Measurements from ENCODE around the gene FAN1.

The FAN1 gene

DNA sequence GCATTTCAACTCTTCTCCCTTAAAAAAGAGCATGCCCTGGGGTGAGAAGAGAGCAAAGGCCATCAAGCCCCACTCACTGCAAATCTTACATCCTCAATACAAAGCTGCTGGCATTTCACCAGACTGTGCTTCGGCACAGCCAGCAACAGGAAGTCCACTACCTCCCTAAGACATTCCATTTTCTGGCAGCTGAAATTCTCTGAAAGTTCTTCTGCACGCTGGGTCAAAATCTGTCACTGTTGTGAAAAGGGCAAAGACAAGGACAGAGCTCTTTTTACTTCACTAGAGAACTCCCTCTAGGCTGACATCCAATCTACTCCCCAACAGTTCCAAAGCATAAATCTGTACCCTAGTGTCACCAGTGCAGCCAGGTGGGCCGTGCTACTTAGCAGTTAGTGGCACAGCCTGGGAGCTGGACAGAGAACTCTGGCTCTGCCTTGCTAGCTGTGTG, 81.4 kb downstream of the FAN1 start:
- Mint-ChIP-seq H3K4me1 (ENCODE audit: low read depth in 2 of 2) (peaks cover 46 to 54% of the 10 kb centered on the region in 2 donors), H3K27me3 (no peaks in the 10 kb centered on the region), H3K9me3 (no peaks in the 10 kb centered on the region), H3K36me3 (ENCODE audit: insufficient read depth) (peaks cover 59% of the 10 kb centered on the region), H3K27ac (peak overlapping the region; percentile 57 to 76), H3K4me3 (no peak overlapping the region)
- ATAC-seq (replicated peaks) (no peak), DNase-seq (no peak)

DNA sequence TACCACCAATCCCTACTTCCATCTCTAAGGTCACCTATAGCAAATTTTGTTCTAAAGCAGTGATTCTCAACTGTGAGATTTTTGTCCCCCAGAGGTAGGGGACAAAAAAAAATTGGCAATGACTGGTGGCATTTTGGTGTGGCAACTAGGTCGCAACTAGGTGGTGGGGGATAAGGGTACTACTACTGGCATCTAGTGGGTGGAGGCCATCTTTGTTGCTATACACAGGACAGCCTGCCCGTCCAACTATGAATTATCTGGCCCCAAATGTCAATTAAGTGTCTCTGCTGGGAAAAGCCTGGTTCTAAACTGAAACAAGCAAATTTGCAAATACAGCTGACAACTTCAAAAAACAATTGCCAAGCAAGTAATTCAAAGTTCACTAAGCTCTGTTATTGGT, 86.3 kb downstream of the FAN1 start:
- no peaks in the 10 kb centered on the region for H3K27me3 Mint-ChIP-seq
- ATAC-seq (replicated peaks) (no peak), DNase-seq (no peak)
- H3K27ac Mint-ChIP-seq = peak overlapping the region in 1 of 2 donors; percentile 96
- H3K9me3 Mint-ChIP-seq = no peaks in the 10 kb centered on the region
- peaks cover 27 to 33% of the 10 kb centered on the region in 2 donors for H3K4me1 Mint-ChIP-seq (ENCODE audit: low read depth in 2 of 2)
- H3K4me3 Mint-ChIP-seq = peak overlapping the region; percentile 97
- peaks cover 36% of the 10 kb centered on the region for H3K36me3 Mint-ChIP-seq (ENCODE audit: insufficient read depth)

DNA sequence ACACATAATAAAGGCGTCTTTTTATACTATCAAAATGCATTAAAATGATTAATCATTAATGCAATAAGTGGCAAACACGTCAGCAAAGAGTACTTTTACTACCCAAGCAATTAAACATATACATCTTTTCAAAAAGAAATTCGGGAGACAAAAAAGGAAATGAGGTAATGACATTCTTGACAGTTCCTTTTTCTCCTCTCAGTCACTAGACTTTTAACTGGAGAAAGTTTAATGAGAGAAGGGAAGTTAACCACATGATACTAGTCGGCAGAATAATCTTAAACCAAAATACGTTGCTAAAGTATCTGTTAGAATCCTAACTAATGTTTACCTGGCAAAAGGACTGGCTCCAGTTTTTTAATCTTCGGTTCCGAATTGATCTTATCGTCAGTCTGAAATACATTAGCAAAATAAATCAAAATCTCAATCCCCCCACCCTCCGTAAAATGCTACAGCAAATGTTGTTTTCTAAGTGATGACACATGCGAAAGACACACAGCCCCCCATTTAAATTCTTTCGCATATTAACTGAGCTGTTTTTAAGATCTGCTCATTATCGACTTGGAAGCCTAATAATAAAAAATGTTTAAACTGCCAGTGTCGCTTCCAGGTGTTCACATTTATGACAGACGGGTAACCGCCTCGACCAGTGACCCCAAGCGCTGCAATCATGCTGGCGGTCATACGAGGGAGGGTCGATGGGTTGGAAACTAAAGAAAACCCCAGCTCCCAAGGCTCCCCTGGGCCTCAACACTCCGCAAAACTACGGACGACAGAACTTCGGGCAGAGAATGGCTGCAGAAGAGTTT, 86.9 kb downstream of the FAN1 start:
- H3K36me3 Mint-ChIP-seq (ENCODE audit: insufficient read depth) = peaks cover 31% of the 10 kb centered on the region
- H3K27me3 Mint-ChIP-seq = no peaks in the 10 kb centered on the region
- H3K4me1 Mint-ChIP-seq (ENCODE audit: low read depth in 2 of 2) = peaks cover 22 to 28% of the 10 kb centered on the region in 2 donors
- no peaks in the 10 kb centered on the region for H3K9me3 Mint-ChIP-seq
- peak overlapping the region; percentile 97 for H3K4me3 Mint-ChIP-seq
- ATAC-seq (replicated peaks) = no peak
- DNase-seq = no peak
- H3K27ac Mint-ChIP-seq = peak overlapping the region; percentile 96 to 98

DNA sequence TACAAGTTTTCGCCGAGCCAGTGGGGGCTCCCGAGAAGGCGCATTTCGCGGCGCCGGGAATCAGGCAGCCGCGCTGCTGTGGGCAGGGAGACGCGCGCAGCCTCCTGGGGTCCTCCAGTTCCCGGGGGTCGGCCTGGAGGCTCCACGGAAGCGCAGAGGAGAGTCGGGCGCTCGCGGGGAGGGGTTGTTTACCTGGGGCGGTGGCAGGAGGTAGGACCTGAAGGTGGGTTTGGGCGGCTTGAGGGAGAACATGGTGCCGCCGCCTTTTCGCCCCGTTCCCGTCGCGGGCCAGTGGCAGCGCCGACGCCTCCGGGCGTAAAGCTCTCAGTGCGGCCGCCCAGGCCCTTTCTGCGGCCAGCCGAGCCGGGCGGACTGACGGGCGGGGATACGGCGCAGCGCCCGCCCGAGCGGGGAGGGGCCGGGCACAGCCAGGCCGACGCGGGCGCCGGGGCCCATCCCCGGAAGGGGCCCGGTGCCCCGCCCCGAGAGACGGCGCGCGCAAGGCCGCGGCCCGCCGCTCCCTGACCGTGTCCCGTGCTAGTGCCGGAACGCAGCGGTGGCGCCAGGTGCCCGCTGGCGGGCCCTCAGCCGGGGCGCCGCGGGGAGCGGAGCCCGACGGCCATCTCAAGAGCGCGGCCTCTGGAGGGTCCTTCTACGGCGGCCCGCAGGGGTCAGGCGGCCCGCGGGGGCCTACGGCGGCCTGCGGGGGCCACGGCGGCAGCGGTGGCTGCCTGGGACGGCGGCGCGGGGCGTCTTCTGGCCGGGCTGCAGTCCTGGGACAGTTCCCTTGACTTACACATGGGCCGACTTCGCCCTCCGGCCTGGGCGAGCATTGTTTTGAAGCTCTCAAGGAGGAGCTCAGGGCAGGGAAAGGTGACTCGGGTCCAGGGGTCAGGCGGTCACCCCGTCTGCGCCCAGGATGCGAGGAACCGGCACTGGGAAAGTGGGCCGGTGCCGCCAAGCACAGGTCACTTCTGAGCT, 87.8 kb downstream of the FAN1 start, which contains the start of gene MTMR10:
Gene MTMR10, minus strand, starts transcription at position 374 of the 981 bp plus-strand sequence. Its CDS starts 122 bp downstream, at position 252.
- Mint-ChIP-seq H3K4me3 (peak within 1 kb of the TSS; percentile 97), H3K9me3 (no peaks in the 10 kb centered on the region), H3K4me1 (ENCODE audit: low read depth in 2 of 2) (peaks cover 19 to 23% of the 10 kb centered on the region in 2 donors), H3K36me3 (ENCODE audit: insufficient read depth) (peaks cover 23% of the 10 kb centered on the region), H3K27me3 (no peaks in the 10 kb centered on the region), H3K27ac (peak within 1 kb of the TSS; percentile 96 to 98)
- DNase-seq (peak; percentile 61 to 72 (median 71)), ATAC-seq (replicated peaks) (peak; percentile 92)

DNA sequence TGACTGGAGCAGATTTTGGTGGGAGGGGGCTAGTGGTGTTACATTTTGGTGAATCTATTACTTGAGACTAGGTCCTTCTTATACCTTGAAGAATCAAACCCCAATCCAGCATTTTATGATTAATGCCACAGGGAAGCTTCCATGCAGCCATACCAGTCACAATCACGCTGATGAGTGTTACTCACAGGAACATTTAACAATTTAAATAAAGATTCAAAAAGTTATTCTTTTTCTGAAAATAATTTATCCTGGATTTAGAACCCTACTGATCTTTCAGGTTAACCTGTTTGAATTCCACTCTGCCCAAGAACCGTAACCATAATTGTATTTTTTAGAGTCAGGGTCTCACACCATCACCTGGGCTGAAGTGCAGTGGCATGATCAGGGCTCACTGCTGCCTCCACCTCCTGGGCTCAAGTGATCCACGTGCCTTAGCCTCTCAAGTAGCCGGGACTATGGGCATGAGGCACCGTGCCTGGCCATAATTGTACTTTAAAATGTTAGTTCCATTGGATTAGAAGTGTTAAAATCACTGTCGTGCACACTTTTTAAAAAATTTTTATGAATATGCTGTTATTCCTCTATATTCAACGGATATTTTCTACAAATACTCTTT, 88.6 kb downstream of the FAN1 start:
- no peak for ATAC-seq (replicated peaks)
- Mint-ChIP-seq H3K4me1 (ENCODE audit: low read depth in 2 of 2) (peaks cover 16 to 20% of the 10 kb centered on the region in 2 donors), H3K36me3 (ENCODE audit: insufficient read depth) (peaks cover 16% of the 10 kb centered on the region), H3K27ac (peak overlapping the region; percentile 49 to 87), H3K9me3 (no peaks in the 10 kb centered on the region), H3K4me3 (peak overlapping the region; percentile 75 to 77), H3K27me3 (no peaks in the 10 kb centered on the region)
- DNase-seq = no peak

Data from effector memory CD8-positive, alpha-beta T cell (primary cell).